BJ (cell line): ENCODE results near the gene DNAH14. TPM values are rescaled to one million over a fixed set of nuclear protein-coding genes. Genes with fewer than 3 reads are reported as not detected.
"Not testable (repeated sequence)": the region's sequence is repeated elsewhere in the genome, so short reads cannot be mapped to it uniquely, and the experiment has no call there.

ENCODE experiments used
- CTCF ChIA-PET: fragments of 350-600 bp; formaldehyde crosslinking; extraction: SDS; loops from one replicate; lab custom pipeline; 2021; ENCODE audit warnings: antibody characterized with exemption, inconsistent platforms; lab: Yijun Ruan, JAX
- POLR2A ChIA-PET: fragments of 300-600 bp; sonication (Branson Sonifier 250); formaldehyde crosslinking; extraction: SDS; loops from one replicate; lab custom pipeline; 2021; ENCODE audit warnings: antibody characterized with exemption; lab: Charles Lee
- DNase-seq: peaks from one replicate; pipeline ENCODE4 v3.0.0-alpha.2; 2011; ENCODE audit warnings: low read depth
- H3K27me3 ChIP-seq: 2 replicates; pipeline ENCODE4 v1.6.0; 2011; ENCODE audit warnings: low read length; ENCODE audit not compliant: control insufficient read depth, insufficient read depth
- H3K36me3 ChIP-seq: 2 replicates; pipeline ENCODE4 v1.5.1; 2011; ENCODE audit warnings: low read length; ENCODE audit not compliant: control insufficient read depth, insufficient read depth
- H3K4me3 ChIP-seq: 2 replicates; pipeline ENCODE4 v1.5.1; 2011; ENCODE audit warnings: low read depth, mild to moderate bottlenecking, control low read depth, low read length
- polyA plus RNA-seq: library from polyadenylated mRNA; depleted of rRNA; stranded (reverse); fragments of >200 nt; gene quantifications from 2 replicates; pipeline ENCODE4 v1.2.3, GENCODE V29; 2011
- TF ChIP-seq, protein P1 (sequence below): IDR thresholded peaks from 2 replicates; pipeline ENCODE4 v1.5.1; 2011; ENCODE audit warnings: low read depth, mild to moderate bottlenecking, control low read depth, inconsistent platforms, low read length, moderate library complexity; ENCODE audit not compliant: insufficient read depth

DNAH14 gene
- polyA plus RNA-seq, 1 experiment: 1.6 TPM

DNA sequence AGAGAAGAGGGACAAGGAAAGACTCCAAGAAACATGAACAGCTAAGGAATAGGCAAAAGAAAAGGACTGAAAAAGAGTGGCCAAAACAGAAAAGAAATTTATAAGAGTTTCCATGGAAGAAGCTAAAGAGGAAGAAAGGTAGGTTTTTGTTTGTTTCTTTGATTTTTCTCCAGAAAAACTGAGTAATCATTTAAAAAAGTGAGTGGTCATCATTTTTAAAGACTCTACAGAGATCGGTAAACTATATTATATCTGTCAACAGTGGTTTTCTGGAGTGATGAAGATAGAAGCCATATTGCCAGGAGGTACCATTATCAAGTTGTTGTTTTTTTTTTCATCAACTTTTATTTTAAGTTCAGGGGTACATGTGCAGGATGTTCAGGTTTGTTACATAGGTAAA, 202.4 kb downstream of the DNAH14 start:
- Histone ChIP-seq H3K27me3 (no peaks in the 10 kb centered on the region), H3K4me3 (no peak overlapping the region), H3K36me3 (no peaks in the 10 kb centered on the region)
- no peak for DNase-seq
- ChIA-PET POLR2A (no interaction called here), CTCF (no interaction called here)
- TF ChIP-seq, protein P1, sequence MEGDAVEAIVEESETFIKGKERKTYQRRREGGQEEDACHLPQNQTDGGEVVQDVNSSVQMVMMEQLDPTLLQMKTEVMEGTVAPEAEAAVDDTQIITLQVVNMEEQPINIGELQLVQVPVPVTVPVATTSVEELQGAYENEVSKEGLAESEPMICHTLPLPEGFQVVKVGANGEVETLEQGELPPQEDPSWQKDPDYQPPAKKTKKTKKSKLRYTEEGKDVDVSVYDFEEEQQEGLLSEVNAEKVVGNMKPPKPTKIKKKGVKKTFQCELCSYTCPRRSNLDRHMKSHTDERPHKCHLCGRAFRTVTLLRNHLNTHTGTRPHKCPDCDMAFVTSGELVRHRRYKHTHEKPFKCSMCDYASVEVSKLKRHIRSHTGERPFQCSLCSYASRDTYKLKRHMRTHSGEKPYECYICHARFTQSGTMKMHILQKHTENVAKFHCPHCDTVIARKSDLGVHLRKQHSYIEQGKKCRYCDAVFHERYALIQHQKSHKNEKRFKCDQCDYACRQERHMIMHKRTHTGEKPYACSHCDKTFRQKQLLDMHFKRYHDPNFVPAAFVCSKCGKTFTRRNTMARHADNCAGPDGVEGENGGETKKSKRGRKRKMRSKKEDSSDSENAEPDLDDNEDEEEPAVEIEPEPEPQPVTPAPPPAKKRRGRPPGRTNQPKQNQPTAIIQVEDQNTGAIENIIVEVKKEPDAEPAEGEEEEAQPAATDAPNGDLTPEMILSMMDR: no peak

DNA sequence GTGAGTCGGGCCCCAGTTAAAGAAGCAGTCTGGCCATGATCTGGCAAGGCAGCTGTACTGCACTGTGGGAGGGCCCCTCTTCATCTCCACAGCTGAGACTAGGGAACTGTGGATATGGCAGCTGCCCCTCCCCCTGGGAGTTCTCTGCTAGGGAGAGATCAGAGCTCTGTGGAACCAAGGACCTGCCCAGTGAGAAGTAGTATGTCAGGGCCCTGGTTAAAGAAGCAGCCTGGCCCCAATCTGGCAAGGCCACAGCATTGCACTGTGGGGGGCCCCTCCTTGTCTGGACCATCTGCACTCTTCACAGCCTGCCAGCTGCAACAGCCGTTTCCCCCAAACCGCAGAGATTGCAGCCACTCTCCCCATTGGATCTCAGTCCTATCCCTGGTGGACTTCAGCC, 208.5 kb downstream of the DNAH14 start:
- ChIA-PET CTCF (no interaction called here), POLR2A (no interaction called here)
- H3K27me3 ChIP-seq: no peaks in the 10 kb centered on the region
- TF ChIP-seq, protein P1: no peak
- DNase-seq: no peak
- no peaks in the 10 kb centered on the region for H3K36me3 ChIP-seq
- no peak overlapping the region for H3K4me3 ChIP-seq

DNA sequence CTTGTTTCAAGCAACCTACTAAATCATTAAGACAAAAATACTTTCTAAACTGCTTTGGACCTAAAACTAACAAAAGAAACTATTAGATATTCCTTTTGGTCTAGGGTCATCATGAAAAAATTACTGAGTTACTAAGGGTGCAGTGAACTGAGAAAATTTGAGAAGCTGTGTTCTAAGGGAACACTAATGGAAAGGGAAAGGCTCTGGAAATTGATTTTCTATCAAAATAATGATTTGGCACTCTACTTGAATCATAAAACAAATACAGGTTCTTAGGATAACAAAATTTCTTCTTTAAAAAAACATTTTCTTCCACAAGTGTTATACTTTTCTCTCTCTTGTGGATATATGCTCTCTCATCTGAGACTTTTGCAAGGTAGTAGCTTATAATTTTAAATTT, 213.5 kb downstream of the DNAH14 start:
- TF ChIP-seq, protein P1: no peak
- CTCF ChIA-PET: no interaction called here
- Histone ChIP-seq H3K36me3 (no peaks in the 10 kb centered on the region), H3K27me3 (no peaks in the 10 kb centered on the region), H3K4me3 (no peak overlapping the region)
- no peak for DNase-seq
- POLR2A ChIA-PET: no interaction called here

DNA sequence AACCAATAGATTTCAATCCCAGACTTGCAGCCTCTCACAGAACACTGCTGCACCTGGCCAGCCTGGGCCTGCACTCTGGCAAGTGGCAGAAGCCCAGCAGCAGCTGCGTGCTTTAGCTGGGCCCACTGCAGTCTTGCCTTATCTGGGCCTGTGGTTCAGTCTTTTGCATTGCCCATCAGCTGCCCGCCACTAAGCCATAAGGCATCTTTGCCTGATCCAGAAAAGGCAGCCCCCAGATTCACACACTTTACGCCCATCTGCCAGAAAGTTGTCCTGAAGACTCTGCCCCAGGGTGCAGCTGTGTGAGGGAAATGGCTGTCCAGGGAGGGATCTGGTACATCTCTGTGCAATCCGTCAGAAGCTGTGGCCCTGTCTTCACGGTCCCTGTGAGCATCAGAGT, 217.0 kb downstream of the DNAH14 start:
- H3K4me3 ChIP-seq: no peak overlapping the region
- POLR2A ChIA-PET: no interaction called here
- no peaks in the 10 kb centered on the region for H3K27me3 ChIP-seq
- no peak for DNase-seq
- no peaks in the 10 kb centered on the region for H3K36me3 ChIP-seq
- TF ChIP-seq, protein P1: no peak
- CTCF ChIA-PET: interaction anchor here (0.6 kb wide), 1 partner anchor 92 kb away, joined by 3 read pairs; no protein-coding TSS in a partner anchor

DNA sequence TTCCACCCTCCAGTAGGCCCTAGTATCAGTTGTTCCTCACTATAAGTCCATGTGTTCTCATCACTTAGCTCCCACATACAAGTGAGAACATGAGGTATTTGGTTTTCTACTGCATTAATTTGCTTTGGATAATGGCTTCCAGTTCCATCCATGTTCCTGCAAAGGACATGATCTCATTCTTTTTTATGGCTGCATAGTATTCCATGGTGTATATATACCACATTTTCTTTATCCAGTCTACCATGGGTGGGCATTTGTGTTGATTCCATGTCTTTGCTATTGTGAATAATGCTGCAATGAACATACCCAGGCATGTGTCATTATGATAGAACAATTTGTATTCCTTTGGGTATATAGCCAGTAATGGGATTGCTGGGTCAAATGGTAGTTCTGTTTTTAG, 218.3 kb downstream of the DNAH14 start:
- H3K36me3 ChIP-seq, H3K4me3 ChIP-seq, DNase-seq, H3K27me3 ChIP-seq, POLR2A ChIA-PET, CTCF ChIA-PET: not testable (repeated sequence)

DNA sequence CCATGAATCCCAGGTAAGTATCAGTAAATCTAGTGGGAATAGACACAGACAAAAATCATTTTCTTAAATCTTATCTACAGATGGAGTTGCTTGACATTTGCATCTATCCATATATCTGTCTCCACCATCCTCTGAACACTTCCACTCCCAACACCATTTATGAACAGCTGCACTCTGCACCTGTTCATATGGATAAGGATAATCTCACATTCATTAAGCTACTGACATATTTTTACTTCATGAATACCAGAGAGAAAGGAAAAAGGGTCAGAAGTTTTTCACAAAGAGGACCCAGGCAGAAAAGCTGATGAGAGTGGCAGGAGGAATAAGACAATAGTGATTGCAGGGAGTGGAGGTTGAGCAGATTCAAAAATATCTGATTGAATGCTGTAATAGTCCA, 222.6 kb downstream of the DNAH14 start:
- TF ChIP-seq, protein P1: no peak
- DNase-seq: no peak
- no peaks in the 10 kb centered on the region for H3K36me3 ChIP-seq
- no peak overlapping the region for H3K4me3 ChIP-seq
- ChIA-PET POLR2A (no interaction called here), CTCF (interaction anchor here (0.9 kb wide), 1 partner anchor 10 kb away, joined by 3 read pairs; no protein-coding TSS in a partner anchor)
- H3K27me3 ChIP-seq: no peaks in the 10 kb centered on the region
